DOHH2 (cell line): Measurements from ENCODE around the gene TTC3.

Experiments
- EZH2phosphoT487 ChIP-seq: fragments of 200-600 bp; sonication (generic); IDR thresholded peaks from 2 replicates; pipeline ENCODE4 v1.6.1; 2017; ENCODE audit warnings: borderline replicate concordance, mild to moderate bottlenecking, antibody characterized with exemption, low read length, moderate library complexity, mixed read lengths
- TF ChIP-seq, protein P1 (sequence below): fragments of 200-600 bp; sonication (generic); IDR thresholded peaks from one replicate; pipeline ENCODE4 v1.5.1; 2014; ENCODE audit warnings: antibody characterized with exemption, mild to moderate bottlenecking, low read depth, low read length; ENCODE audit not compliant: poor library complexity, severe bottlenecking

DNA sequence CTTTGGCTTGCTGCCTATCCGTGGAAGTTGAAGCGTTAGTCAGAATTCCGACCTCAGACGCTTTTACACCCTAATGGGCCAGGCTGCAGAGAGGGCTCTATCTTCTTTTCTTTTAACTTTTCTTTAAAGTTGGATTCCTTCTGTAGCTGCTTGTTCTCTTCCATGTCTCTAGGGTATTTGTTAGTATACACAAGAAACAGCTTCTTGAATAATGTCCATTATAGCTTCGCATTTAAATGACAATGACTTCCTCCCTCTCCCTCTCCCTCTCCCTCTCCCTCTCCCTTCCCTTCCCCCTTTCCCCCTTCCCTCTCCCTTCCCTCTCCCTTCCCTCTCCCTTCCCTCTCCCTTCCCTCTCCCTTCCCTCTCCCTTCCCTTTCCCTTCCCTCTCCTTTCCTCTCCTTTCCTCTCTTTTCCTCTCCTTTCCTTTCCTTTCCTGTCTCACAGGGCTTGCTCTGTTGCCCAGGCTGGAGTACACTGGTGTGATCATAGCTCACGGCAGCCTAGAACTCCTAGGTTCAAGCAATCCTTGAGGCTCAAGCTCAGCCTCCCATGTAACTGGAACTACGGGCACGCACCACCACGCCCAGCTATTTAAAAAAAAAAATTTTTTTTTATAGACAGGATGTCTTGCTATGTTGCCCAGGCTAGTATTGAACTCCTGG, 33.5 kb upstream of the TTC3 start:
- TF ChIP-seq, protein P1, sequence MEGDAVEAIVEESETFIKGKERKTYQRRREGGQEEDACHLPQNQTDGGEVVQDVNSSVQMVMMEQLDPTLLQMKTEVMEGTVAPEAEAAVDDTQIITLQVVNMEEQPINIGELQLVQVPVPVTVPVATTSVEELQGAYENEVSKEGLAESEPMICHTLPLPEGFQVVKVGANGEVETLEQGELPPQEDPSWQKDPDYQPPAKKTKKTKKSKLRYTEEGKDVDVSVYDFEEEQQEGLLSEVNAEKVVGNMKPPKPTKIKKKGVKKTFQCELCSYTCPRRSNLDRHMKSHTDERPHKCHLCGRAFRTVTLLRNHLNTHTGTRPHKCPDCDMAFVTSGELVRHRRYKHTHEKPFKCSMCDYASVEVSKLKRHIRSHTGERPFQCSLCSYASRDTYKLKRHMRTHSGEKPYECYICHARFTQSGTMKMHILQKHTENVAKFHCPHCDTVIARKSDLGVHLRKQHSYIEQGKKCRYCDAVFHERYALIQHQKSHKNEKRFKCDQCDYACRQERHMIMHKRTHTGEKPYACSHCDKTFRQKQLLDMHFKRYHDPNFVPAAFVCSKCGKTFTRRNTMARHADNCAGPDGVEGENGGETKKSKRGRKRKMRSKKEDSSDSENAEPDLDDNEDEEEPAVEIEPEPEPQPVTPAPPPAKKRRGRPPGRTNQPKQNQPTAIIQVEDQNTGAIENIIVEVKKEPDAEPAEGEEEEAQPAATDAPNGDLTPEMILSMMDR = no peak
- TF ChIP-seq EZH2phosphoT487 = no peak
